H1 (cell line): ENCODE measurements around the gene KCP. TPM values are rescaled to one million over a fixed set of nuclear protein-coding genes. Genes with fewer than 3 reads are reported as not detected.
A peak's percentile ranks its signal among the peaks of the same experiment; 100 is the strongest.

ENCODE experiments used
- CTCF ChIA-PET: fragments of 300-600 bp; sonication (Branson Sonifier 250); formaldehyde crosslinking; loops from one replicate; lab custom pipeline; 2021; ENCODE audit not compliant: partially characterized antibody; lab: Charles Lee
- POLR2A ChIA-PET: fragments of 300-600 bp; sonication (Branson Sonifier 250); formaldehyde crosslinking; loops from one replicate; lab custom pipeline; 2021; ENCODE audit warnings: inconsistent platforms; ENCODE audit not compliant: partially characterized antibody; lab: Charles Lee
- DNase-seq, 2 experiments: peaks; one replicate each; pipeline versions ENCODE4 v3.0.0 to v3.0.0-alpha.2; 2010 to 2022; ENCODE audit warnings: low spot score in 2 of 2, low read depth in 1 of 2, mixed read lengths in 1 of 2
- FAIRE-seq: peaks from 2 replicates; lab custom pipeline; 2011; peaks lifted over from hg19 to GRCh38; lab: Jason Lieb, UNC
- H2AFZ ChIP-seq: 2 replicates; pipeline ENCODE4 v1.8.1; 2012; ENCODE audit warnings: low read length, inconsistent platforms
- H2AK5ac ChIP-seq: 2 replicates; pipeline ENCODE4 v1.6.1; 2013; ENCODE audit warnings: low read depth, low read length
- H2BK120ac ChIP-seq: replicated peaks from 2 replicates; pipeline ENCODE3; 2013; ENCODE audit warnings: low read depth, low read length, inconsistent platforms
- H2BK12ac ChIP-seq: 2 replicates; pipeline ENCODE4 v1.6.1; 2013; ENCODE audit warnings: low read depth, low read length
- H2BK15ac ChIP-seq: 2 replicates; pipeline ENCODE4 v1.6.1; 2013; ENCODE audit warnings: low read length
- H2BK20ac ChIP-seq: 2 replicates; pipeline ENCODE4 v1.6.1; 2013; ENCODE audit warnings: low read length
- H2BK5ac ChIP-seq: 2 replicates; pipeline ENCODE4 v1.6.1; 2013; ENCODE audit warnings: low read depth, low read length
- H3K14ac ChIP-seq: 2 replicates; pipeline ENCODE4 v1.6.1; 2013; ENCODE audit warnings: inconsistent platforms; ENCODE audit not compliant: insufficient read length
- H3K18ac ChIP-seq: 2 replicates; pipeline ENCODE4 v1.6.1; 2013; ENCODE audit warnings: low read length; ENCODE audit errors: extremely low read depth
- H3K23ac ChIP-seq: 2 replicates; pipeline ENCODE4 v1.6.1; 2013; ENCODE audit warnings: inconsistent platforms; ENCODE audit not compliant: insufficient read length
- H3K23me2 ChIP-seq: 2 replicates; pipeline ENCODE4 v1.6.1; 2013; ENCODE audit warnings: low read depth, low read length
- H3K27ac ChIP-seq: 2 replicates; pipeline ENCODE4 v1.6.1; 2011; ENCODE audit warnings: low read depth, low read length, inconsistent platforms
- H3K27me3 ChIP-seq, 4 experiments: replicated peaks in 1 of 4; 1 replicate in 1 of 4; 2 replicates in 3 of 4; pipeline versions ENCODE4 v1.6.1 to v1.8.1; 2011 to 2013; ENCODE audit warnings: low read length in 3 of 4, mild to moderate bottlenecking in 3 of 4, inconsistent platforms in 2 of 4, mixed read lengths in 2 of 4, moderate library complexity in 1 of 4; ENCODE audit not compliant: control insufficient read depth in 3 of 4, insufficient read depth in 3 of 4; ENCODE audit errors: extremely low read depth in 1 of 4
- H3K36me3 ChIP-seq, 4 experiments: 2 replicates each; pipeline versions ENCODE4 v1.6.1 to v1.8.1; 2011 to 2013; ENCODE audit warnings: mild to moderate bottlenecking in 4 of 4, low read length in 3 of 4, moderate library complexity in 2 of 4, control low read depth in 1 of 4, inconsistent platforms in 1 of 4; ENCODE audit not compliant: insufficient read depth in 4 of 4, control insufficient read depth in 2 of 4
- H3K4ac ChIP-seq: replicated peaks from 2 replicates; pipeline ENCODE3; 2013; ENCODE audit warnings: low read length, low read depth, mixed read lengths, inconsistent platforms; ENCODE audit not compliant: insufficient read length
- H3K4me1 ChIP-seq, 4 experiments: replicated peaks in 1 of 4; 1 replicate in 1 of 4; 2 replicates in 3 of 4; pipeline versions ENCODE4 v1.6.1 to v1.8.1; 2011 to 2013; ENCODE audit warnings: low read length in 3 of 4, inconsistent platforms in 2 of 4, mixed read lengths in 1 of 4; ENCODE audit not compliant: insufficient read depth in 4 of 4, control insufficient read depth in 3 of 4
- H3K4me2 ChIP-seq, 2 experiments: 2 replicates each; pipeline versions ENCODE4 v1.6.1 to v1.8.1; 2011 to 2013; ENCODE audit warnings: low read depth in 2 of 2, low read length in 2 of 2, control low read depth in 1 of 2, inconsistent platforms in 1 of 2, mild to moderate bottlenecking in 1 of 2; ENCODE audit not compliant: insufficient read depth in 1 of 2
- H3K4me3 ChIP-seq, 4 experiments: fragments of 200-600, 300-600 bp in 1 of 4; sonication (generic), shearing (Covaris generic), sonication (Bioruptor Twin) in 1 of 4; 2 replicates each; pipeline versions ENCODE4 v1.5.1 to v1.8.1; 2011 to 2016; ENCODE audit warnings: low read length in 4 of 4, low read depth in 3 of 4, control low read depth in 2 of 4, inconsistent platforms in 2 of 4, mild to moderate bottlenecking in 2 of 4, mixed read lengths in 1 of 4, moderate library complexity in 1 of 4; ENCODE audit not compliant: insufficient read depth in 2 of 4; ENCODE audit errors: extremely low read depth in 1 of 4
- H3K56ac ChIP-seq: replicated peaks from 2 replicates; pipeline ENCODE3; 2013; ENCODE audit warnings: low read depth, mild to moderate bottlenecking, mixed read lengths, low read length, inconsistent platforms; ENCODE audit not compliant: insufficient read length
- H3K79me1 ChIP-seq: 2 replicates; pipeline ENCODE4 v1.6.1; 2013; ENCODE audit warnings: low read depth, low read length, control low read depth
- H3K79me2 ChIP-seq, 2 experiments: 2 replicates each; pipeline versions ENCODE4 v1.6.1 to v1.8.1; 2012 to 2013; ENCODE audit warnings: low read length in 2 of 2, mild to moderate bottlenecking in 2 of 2, inconsistent platforms in 1 of 2; ENCODE audit not compliant: insufficient read depth in 2 of 2, control insufficient read depth in 1 of 2
- H3K9ac ChIP-seq, 4 experiments: replicated peaks in 1 of 4; 1 replicate in 1 of 4; 2 replicates in 3 of 4; pipeline versions ENCODE4 v1.6.1 to v1.8.1; 2011 to 2013; ENCODE audit warnings: low read depth in 3 of 4, low read length in 3 of 4, control low read depth in 2 of 4, mild to moderate bottlenecking in 2 of 4, moderate library complexity in 2 of 4, inconsistent platforms in 1 of 4; ENCODE audit errors: extremely low read depth in 1 of 4
- H3K9me3 ChIP-seq, 2 experiments: 2 replicates each; pipeline versions ENCODE4 v1.6.1 to v1.8.1; 2012 to 2013; ENCODE audit warnings: mild to moderate bottlenecking in 2 of 2, moderate library complexity in 2 of 2, control low read depth in 1 of 2, inconsistent platforms in 1 of 2, low read depth in 1 of 2, low read length in 1 of 2, mixed read lengths in 1 of 2; ENCODE audit not compliant: insufficient read depth in 2 of 2
- H4K20me1 ChIP-seq, 2 experiments: replicated peaks in 1 of 2; 2 replicates each; pipeline versions ENCODE3 to v1.8.1; 2011 to 2013; ENCODE audit warnings: inconsistent platforms in 2 of 2, low read length in 2 of 2, mild to moderate bottlenecking in 1 of 2; ENCODE audit not compliant: insufficient read depth in 2 of 2, control insufficient read depth in 1 of 2
- H4K5ac ChIP-seq: 2 replicates; pipeline ENCODE4 v1.6.1; 2013; ENCODE audit warnings: low read length, low read depth, mixed read lengths, inconsistent platforms; ENCODE audit not compliant: insufficient read length
- H4K8ac ChIP-seq: 2 replicates; pipeline ENCODE4 v1.8.0; 2013; ENCODE audit warnings: mild to moderate bottlenecking, moderate library complexity, low read length, inconsistent platforms; ENCODE audit not compliant: insufficient read depth; ENCODE audit errors: extremely low read depth
- H4K91ac ChIP-seq: replicated peaks from 2 replicates; pipeline ENCODE3; 2013; ENCODE audit warnings: low read length, mixed read lengths, inconsistent platforms; ENCODE audit not compliant: insufficient read length
- CBX5 ChIP-seq: fragments of 300-800, 300-1000 bp; sonication (generic); IDR thresholded peaks from 2 replicates; pipeline ENCODE4 v1.7.1; 2016; ENCODE audit warnings: antibody characterized with exemption, low read length, low read depth
- CBX8 ChIP-seq: fragments of 300-800, 300-1000 bp; sonication (generic); IDR thresholded peaks from 2 replicates; pipeline ENCODE4 v1.7.1; 2016; ENCODE audit warnings: low read depth, low read length, borderline replicate concordance
- CTBP2 ChIP-seq: IDR thresholded peaks from 2 replicates; pipeline ENCODE4 v1.7.0; 2011; ENCODE audit warnings: borderline replicate concordance, mild to moderate bottlenecking, moderate library complexity, mixed read lengths, low read length; ENCODE audit not compliant: insufficient read depth, insufficient read length
- EP300 ChIP-seq, 2 experiments: IDR thresholded peaks; 1 replicate in 1 of 2; 2 replicates in 1 of 2; pipeline ENCODE4 v1.6.1; 2011 to 2012; ENCODE audit warnings: low read depth in 2 of 2, low read length in 2 of 2, mild to moderate bottlenecking in 2 of 2, borderline replicate concordance in 1 of 2, inconsistent platforms in 1 of 2, moderate library complexity in 1 of 2
- EZH2 ChIP-seq: fragments of 200-600 bp; sonication (generic); IDR thresholded peaks from 2 replicates; pipeline ENCODE4 v1.7.1; 2012; ENCODE audit warnings: low read depth, mild to moderate bottlenecking, moderate library complexity, low read length, inconsistent platforms; ENCODE audit not compliant: severe bottlenecking
- KDM1A ChIP-seq: fragments of 200-600, 300-600 bp; sonication (generic); IDR thresholded peaks from 2 replicates; pipeline ENCODE4 v1.7.1; 2016; ENCODE audit warnings: mild to moderate bottlenecking, low read length, borderline replicate concordance
- PHF8 ChIP-seq: fragments of 200-600 bp; sonication (generic); conservative IDR thresholded peaks from 2 replicates; pipeline ENCODE4 v1.7.1; 2012; ENCODE audit warnings: low read depth, mild to moderate bottlenecking, inconsistent platforms, low read length, moderate library complexity
- POLR2A ChIP-seq, 2 experiments: IDR thresholded peaks; 1 replicate in 1 of 2; 2 replicates in 1 of 2; pipeline ENCODE4 v1.6.1; 2011; ENCODE audit warnings: low read depth in 2 of 2, low read length in 2 of 2, mild to moderate bottlenecking in 2 of 2; ENCODE audit errors: control extremely low read depth in 1 of 2
- RAD21 ChIP-seq, 2 experiments: IDR thresholded peaks in 1 of 2; conservative IDR thresholded peaks in 1 of 2; 2 replicates each; pipeline ENCODE4 v1.6.1; 2011; ENCODE audit warnings: low read depth in 2 of 2, low read length in 2 of 2, improper control_type of control experiment in 1 of 2, inconsistent platforms in 1 of 2, mild to moderate bottlenecking in 1 of 2, moderate library complexity in 1 of 2
- SP1 ChIP-seq: IDR thresholded peaks from 2 replicates; pipeline ENCODE4 v1.6.1; 2011; ENCODE audit warnings: low read depth, low read length
- TAF7 ChIP-seq: optimal IDR thresholded peaks from 2 replicates; pipeline ENCODE3; 2011; ENCODE audit warnings: low read depth, mild to moderate bottlenecking, inconsistent platforms, low read length, moderate library complexity, borderline replicate concordance
- USF2 ChIP-seq: IDR thresholded peaks from 2 replicates; pipeline ENCODE4 v1.6.1; 2011; ENCODE audit warnings: low read length, improper control_type of control experiment
- WGBS, 2 experiments: shearing (Covaris generic) in 1 of 2; methylation state at CpG; one replicate each; pipeline versions ENCODE4 v1.1.6 to v1.1.7; 2013 to 2015; ENCODE audit warnings: low lambda C conversion rate in 2 of 2, mixed read lengths in 2 of 2, inconsistent platforms in 1 of 2, low coverage in 1 of 2, missing lambda C conversion rate in 1 of 2; ENCODE audit not compliant: insufficient replicate concordance in 2 of 2, insufficient coverage in 1 of 2, insufficient read length in 1 of 2; ENCODE audit errors: extremely low coverage in 1 of 2, missing lambda C conversion rate in 1 of 2; 5-methylcytosine and 5-hydroxymethylcytosine counted together
- polyA plus RNA-seq, 7 experiments: library from polyadenylated mRNA; depleted of rRNA in 3 of 7; stranded (reverse) in 5 of 7; unstranded in 2 of 7; fragments of >200 nt in 5 of 7; fragments of 200-250 nt in 2 of 7; gene quantifications; 1 replicate in 5 of 7; 2 replicates in 1 of 7; 4 replicates in 1 of 7; pipeline versions ENCODE4 v1.2.1 to v1.2.3, GENCODE V29; 2011 to 2013; ENCODE audit warnings: missing spikeins in 2 of 7, mixed read lengths in 2 of 7
- total RNA-seq: library from RNA; stranded (reverse); fragmentation: NEBNext Ultra II Directional; extraction: Animal tissue kit (Norgen Biotek cat#: 25700); gene quantifications from 2 replicates; pipeline ENCODE4 v1.2.1, GENCODE V29; 2021

Gene KCP
- total and polyA plus RNA-seq, 2 of the 8 experiments (the other 6 are each of a cell fraction or from before 2014, with no cell fraction given): 1.3 to 2.0 TPM

- H3K18ac ChIP-seq: peak overlapping the region; percentile 4; the same call in 1 of the 2 replicates
- H3K4me1 ChIP-seq: peaks cover 0 to 3% (median under 1%) of the 10 kb centered on the region in 4 experiments; a peak in 1 of 7 replicates
- no peak overlapping the region for H2BK15ac ChIP-seq
- H3K23ac ChIP-seq: no peak overlapping the region
- H3K79me1 ChIP-seq: no peaks in the 10 kb centered on the region
- no peak overlapping the region for H3K4me3 ChIP-seq
- no peak overlapping the region for H2BK5ac ChIP-seq
- POLR2A ChIA-PET: interaction anchor here (0.9 to 2.1 kb wide), 9 partner anchors 8 to 120 kb away, joined by 3 to 7 read pairs (median 3); partner anchors contain the start of gene IRF5
- no peak overlapping the region for H4K91ac ChIP-seq
- H3K27ac ChIP-seq: no peak overlapping the region
- 92% methylated on average over 9 of the region's 9 CpGs; no CpG with 5 or more reads in 1 of the 2 experiments for WGBS, 2 experiments
- DNase-seq (no peak), FAIRE-seq (no peak)
- H3K27me3 ChIP-seq: no peaks in the 10 kb centered on the region; a peak in 1 of 7 replicates
- no peak overlapping the region for H3K14ac ChIP-seq
- no peak overlapping the region for H3K4me2 ChIP-seq
- H3K9ac ChIP-seq: no peak overlapping the region
- H4K8ac ChIP-seq: no peak overlapping the region
- no peaks in the 10 kb centered on the region for H3K23me2 ChIP-seq
- CTCF ChIA-PET: interaction anchor here (0.6 to 7.0 kb wide), 26 partner anchors 8 to 385 kb away, joined by 3 to 44 read pairs (median 4); partner anchors contain the start of genes ATP6V1F, IRF5, KCP and TNPO3
- H2BK120ac ChIP-seq: no peak overlapping the region
- peaks cover 0 to 7% (median 1%) of the 10 kb centered on the region in 4 experiments; a peak in 1 of 8 replicates for H3K36me3 ChIP-seq
- H3K9me3 ChIP-seq: no peaks in the 10 kb centered on the region
- H3K4ac ChIP-seq: no peak overlapping the region
- H2AFZ ChIP-seq: no peak overlapping the region
- no peak overlapping the region for H2BK20ac ChIP-seq
- H3K56ac ChIP-seq: no peak overlapping the region
- no peaks in the 10 kb centered on the region for H3K79me2 ChIP-seq
- H2BK12ac ChIP-seq: no peak overlapping the region
- H4K20me1 ChIP-seq: no peaks in the 10 kb centered on the region
- no peak overlapping the region for H4K5ac ChIP-seq
- no peak overlapping the region for H2AK5ac ChIP-seq
- TF ChIP-seq TAF7: no peak
- no peak for TF ChIP-seq EZH2
- no peak for TF ChIP-seq PHF8
- no peak for TF ChIP-seq CTBP2
- no peak for TF ChIP-seq USF2
- no peak for TF ChIP-seq SP1
- no peak for TF ChIP-seq RAD21 (IDR thresholded peaks at IDR 0.05 in 1 of 2, conservative IDR thresholded peaks at IDR 0.05 in 1 of 2; ENCODE audit: low read depth in 2 of 2, low read length in 2 of 2)
- no peak for TF ChIP-seq EP300 (IDR thresholded peaks at IDR 0.05; ENCODE audit: borderline replicate concordance in 1 of 2, low read depth in 2 of 2, low read length in 2 of 2)
- no peak for TF ChIP-seq CBX8
- no peak for TF ChIP-seq CBX5
- no peak for TF ChIP-seq KDM1A
- no peak for TF ChIP-seq POLR2A (IDR thresholded peaks at IDR 0.05; ENCODE audit: control extremely low read depth in 1 of 2, low read depth in 2 of 2, low read length in 2 of 2)
Observed at GRCh38 chr7:128947854-128948253, 37.3 kb upstream of the KCP start.
